Inferior parietal cortex (tissue), 1 donor: ENCODE results near the gene CDKAL1.
"Not testable (repeated sequence)": the region's sequence is repeated elsewhere in the genome, so short reads cannot be mapped to it uniquely, and the experiment has no call there.

ENCODE experiments used
- DNase-seq: peaks from one replicate; pipeline ENCODE4 v3.0.0-alpha.2; 2016; ENCODE audit errors: extremely low spot score

CDKAL1 gene

DNA sequence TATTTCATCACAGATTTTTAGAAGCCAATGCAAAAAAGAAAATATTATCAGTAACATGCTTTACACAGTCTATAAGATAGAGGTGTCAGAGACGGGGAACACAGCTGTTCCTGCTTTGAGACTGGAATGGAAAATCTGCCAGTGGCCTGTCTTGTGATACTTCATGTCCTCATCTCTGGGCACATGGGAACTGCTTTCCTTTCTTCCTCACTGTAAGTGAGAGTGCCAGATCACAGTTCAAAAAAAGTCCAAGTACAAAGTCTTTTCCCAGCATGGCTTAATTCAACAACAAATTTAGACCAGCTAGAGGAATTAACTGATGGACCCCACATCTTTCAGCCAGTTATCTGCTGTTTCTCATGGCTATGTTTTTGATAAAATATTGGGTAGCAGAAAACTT lies 490.4 kb downstream of the CDKAL1 start:
- DNase-seq = no peak

DNA sequence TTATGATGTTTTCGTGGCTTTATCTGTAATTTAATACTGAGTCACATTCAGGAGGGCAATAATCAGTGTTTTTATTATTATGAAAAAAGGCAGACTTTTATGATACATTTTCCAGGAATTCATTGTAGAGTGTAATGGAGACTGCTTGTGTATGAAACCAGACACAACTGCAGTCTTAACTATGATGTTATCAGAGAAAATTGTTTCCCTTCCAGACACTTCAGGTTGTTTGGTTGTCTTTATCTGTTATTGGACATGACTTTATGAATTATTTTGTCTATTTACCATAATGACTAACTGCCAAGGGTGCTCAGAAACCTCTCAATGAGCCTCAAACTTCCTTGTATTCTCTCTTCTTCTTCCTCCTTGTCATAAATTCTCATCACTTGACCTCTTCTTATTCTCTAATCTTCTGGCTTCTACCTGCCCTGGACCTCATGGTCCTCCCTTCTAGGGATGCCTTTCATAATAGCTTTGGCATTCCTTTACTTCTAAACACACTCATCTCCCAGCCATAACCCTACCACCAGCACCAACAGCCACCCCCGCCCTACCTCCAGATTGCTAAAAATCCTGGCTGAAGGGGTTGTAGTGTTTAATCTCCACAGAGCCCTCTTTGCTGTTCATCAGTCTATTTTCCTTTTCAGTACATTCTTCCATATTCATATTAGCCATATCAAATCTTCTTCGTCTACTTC lies 492.5 kb downstream of the CDKAL1 start:
- DNase-seq = no peak

DNA sequence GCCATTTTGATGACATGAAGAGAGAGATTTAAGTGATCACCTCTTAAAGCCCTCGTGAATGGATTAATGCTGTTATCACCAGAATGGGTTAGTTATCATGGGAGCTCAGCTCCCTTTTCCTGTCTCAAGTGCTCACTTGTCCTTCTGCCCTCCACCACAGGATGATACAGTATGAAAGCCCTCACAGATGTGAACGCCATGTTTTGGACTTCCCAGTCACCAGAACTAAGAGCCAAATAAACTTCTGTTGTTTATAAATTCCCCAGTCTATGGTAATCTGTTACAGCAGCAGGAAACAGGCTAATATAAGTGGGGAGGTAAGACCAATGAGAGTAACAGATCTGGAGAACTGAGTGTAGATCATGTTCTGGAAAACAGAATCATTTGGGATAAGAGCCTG lies 493.2 kb downstream of the CDKAL1 start:
- no peak for DNase-seq

DNA sequence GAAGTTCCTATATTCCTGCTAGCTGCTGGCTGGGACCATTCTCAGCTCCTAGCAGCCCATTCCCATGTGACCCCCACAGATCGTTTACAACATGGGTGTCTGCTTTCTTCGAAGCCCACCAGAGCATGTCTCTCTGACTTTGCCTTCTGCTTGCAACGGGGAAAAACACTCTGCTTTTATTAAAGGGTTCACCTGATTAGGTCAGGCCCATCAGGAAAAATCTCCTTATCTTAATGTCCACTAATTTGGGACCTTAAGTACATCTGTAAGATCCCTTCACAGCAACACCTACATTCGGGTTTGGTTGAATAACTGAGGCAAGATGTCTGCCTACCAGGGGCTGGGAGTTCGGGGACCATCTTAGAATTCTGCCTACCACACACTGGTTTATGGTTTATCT lies 496.9 kb downstream of the CDKAL1 start:
- no peak for DNase-seq

DNA sequence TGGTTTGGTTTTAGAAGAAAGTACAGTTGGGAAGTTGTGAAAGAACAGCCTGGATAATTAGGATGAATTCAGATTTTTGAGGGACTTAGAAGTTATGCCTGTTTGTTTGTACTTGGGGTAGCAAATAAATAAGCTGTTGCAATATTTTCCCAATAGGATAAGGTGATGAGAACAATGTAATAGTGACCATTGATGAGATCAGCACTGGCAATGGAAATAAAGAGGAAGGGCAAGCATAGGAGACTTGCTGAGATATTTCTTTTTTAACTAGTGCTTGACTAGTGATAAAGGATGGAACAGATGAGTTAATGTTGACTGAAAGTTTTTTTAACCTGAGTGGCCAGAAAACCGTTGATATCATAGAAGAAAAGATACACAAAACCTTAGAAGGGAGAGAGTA lies 498.8 kb downstream of the CDKAL1 start:
- DNase-seq = no peak

DNA sequence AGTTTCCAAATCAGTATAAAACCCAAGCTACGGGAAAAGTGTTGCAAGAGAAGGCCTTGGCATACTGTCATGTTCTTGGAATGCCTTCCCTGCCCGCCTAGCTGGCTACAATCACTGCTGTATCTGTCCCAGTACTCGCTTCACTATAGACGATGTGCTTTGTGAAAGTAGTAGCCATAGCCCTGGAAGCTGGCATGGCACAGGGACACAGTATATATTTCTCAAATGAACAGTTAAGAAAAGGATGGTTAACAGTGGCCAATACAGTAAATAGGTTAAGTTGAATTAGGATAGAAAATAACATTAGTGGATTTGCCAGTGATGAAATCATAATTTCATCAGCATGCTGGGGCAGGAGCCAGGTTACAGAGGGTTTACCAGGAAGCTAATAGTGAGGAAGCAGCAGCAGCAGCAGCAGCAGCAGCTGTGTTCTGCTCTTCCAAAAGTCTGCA lies 499.3 kb downstream of the CDKAL1 start:
- DNase-seq = no peak

DNA sequence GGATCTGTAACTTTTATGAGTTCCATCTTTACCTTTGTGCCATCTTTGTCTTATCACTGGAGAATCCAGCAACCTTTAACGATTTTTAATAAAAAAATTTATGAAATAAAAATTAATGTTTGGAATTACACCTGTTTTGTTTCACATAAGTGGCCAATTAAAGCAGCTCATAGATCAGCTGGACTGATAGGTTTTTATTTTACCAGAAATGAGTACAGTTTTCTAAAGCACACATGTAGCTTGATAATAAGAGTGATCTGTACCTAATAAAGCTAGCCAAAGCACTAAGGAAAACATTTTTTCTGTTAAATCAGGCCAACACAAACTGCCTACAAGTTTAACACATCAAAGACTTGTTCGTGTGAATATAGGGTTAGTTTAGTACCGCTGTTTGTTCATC lies 500.1 kb downstream of the CDKAL1 start:
- DNase-seq = no peak

DNA sequence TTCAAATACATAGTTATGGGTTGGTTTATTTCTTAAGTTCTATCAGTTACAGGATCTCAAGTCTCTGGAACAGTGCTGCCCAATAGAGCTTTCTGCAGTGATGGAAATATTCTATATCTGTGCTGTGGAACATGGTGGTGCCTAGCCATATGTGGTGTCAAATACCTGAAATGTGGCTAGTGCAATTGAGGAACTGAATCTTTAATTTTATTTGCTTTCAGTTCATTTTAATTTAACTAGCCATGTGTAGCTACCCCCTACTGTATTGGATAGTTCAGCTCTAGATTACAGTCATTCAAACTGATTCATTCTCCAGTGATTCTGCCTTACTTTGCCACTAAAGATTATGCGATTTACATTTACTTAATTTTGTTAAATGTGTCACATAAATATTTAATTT lies 503.2 kb downstream of the CDKAL1 start:
- DNase-seq = no peak

DNA sequence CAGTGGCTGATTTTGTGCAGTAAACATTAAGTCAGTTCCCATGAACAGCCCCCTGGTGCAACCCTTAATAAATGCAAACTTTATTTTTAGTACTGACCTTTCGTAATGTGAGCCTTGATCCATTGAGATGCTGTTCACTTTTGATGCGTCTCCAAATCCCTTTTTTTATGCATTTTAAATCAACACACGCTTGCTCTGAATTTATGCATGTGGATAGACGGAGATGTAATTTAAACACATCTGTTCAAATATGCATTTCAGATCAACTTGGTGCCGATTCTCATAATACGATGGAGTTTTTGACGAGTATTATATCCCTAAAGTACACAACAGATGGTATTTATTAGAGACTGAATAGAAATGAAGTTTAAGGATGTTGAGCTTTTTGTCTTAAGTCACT lies 505.7 kb downstream of the CDKAL1 start:
- no peak for DNase-seq

DNA sequence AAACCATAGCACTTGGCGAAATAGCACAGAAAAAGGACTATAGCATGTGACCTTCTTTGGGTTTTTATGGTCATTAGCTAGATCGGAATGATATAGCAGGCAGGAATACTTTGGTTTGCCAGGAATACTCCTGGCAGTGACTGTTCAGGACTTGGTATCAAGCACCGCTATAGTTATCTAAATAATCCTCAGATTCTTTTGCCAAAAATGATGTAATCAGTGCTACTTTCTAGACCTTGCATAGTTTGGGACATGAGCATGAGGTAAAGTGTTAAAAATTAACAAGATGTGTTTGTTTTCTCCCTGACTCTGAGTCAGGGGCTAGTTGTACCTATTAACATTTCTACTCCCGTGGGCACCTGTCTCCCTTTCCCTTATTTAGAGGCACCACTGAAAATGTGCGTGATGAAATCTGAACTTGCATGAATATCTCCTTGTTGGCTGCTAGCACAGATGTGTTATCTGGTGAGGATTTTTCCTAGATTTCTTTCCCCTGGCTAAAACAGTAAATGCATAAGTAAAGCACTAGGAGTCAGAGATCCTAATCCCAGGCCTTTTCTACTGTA lies 511.0 kb downstream of the CDKAL1 start:
- no peak for DNase-seq

DNA sequence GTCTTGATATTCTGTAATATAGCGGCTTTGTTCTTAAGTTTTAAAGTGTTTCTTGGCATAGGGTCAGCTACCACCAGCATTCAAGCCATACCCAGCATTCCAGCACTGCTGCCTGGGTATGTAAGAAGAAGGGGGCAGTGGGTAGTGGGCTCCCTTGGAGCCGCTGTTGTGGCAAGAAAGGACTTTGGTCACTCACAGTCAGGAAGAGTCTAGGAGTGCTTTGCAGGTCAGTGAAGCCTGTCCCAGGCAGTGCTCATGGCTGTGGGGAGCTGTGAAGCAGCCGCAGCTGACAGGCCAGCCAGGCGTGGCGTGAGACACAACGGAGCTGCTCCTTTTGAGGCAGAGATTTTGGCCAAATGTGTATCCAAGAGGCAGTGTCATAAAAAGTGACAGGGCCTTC lies 512.0 kb downstream of the CDKAL1 start:
- DNase-seq = no peak

DNA sequence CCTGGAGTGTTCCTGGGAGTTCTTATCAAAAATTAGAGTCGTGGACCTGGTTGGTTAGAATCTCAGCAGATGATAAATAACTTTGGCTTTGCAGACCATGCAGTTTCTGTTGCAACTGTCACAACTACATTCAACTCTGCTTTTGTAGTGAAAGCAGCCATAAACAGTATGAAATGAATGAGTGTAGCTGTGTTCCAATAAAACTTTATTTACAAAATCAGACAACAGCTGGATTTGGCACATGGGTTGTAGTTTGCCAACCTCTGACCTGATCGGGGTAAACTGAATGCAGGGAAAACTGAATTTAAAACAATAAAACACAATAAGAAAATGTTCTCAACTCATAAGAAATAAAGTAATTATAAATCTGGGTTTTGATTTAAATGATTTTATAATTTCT lies 513.8 kb downstream of the CDKAL1 start:
- no peak for DNase-seq

DNA sequence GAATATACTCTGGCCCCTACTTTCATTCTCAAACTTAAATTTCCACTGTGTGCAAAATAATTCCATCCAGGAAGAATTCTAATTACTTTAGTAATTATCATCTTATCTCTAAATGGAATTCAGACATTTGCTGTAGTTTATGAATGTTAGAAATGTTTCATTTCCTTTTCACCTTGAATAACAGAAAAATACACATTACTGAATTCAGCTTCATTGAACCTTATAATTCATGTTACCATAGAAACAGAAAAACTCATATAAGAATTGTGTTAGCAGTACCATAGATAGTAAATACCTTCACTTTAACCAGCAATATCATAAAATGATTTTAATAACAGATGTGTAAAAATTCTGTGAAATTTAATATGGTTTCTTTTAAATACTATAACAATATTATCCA lies 514.9 kb downstream of the CDKAL1 start:
- DNase-seq = no peak

DNA sequence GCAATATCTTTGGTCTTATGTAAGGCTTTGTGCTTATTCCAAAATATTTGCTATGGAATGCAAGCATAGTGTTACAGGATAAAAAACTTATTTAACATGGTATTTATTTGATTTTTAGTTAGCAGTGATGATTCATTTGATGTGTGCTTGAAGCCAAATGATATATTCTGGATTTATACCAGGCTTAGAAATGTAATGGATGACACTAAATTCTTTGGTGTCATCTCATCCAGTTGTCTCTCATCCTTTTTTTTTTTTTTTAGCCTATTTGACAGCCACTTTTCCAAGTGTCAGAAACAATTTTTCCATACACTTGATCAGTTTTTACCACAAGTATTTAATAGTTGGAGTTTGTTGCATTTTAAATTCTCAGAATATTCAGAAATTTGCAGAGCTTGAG lies 515.3 kb downstream of the CDKAL1 start:
- no peak for DNase-seq

DNA sequence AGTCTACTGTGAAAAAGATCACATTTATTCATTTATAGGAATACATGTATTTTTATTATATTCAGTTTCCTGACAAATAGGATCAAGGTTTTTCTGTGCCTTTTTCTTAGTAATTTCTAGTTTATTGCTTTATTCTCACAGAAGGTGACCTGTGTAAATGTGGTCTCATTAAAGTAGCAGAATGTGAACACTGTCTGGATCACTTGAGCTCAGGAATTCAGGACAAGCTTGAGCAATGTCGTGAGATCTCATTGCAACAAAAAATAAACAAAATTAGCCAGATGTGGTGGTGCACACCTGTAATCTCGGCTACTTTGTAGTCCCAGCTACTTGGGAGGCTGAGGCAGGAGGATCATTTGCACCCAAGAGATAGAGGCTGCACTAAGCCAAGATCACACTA lies 516.7 kb downstream of the CDKAL1 start:
- no peak for DNase-seq

DNA sequence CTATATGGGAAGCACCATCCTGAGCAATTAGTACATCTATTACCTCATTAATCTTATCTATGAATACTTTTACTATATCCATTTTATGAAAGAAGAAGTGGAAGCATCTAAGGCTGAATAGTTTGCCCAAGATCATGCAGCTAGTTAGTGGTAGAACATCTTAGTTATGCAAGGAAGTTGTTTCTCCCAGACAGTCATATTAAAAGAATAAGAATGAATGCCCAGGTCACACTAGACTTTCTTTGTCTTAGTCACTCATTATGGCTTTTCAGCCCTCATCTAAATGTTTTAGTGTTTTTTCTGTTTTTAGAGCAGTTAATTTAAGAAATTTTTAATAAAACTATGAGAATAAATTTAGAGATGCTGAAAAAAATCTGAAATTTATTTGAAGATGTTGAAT lies 517.5 kb downstream of the CDKAL1 start:
- no peak for DNase-seq

DNA sequence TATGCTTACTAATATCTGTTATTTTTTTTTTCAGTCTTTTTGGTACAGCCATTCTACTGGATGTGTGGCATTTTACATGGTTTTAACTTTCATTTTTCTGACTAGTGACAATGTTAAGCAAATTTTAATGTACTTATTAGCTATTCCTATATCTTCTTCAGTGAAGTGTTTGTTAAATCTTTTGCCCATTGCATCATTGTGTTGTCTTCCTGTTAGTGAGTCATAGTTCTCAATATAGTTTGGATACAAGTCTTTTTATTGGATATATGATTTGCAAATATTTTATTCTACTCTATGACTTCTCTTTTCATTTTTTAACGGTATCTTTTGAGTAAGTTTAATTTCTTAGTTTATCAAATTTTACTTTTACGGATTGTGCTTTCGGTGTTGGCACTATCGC lies 519.4 kb downstream of the CDKAL1 start:
- no peak for DNase-seq

DNA sequence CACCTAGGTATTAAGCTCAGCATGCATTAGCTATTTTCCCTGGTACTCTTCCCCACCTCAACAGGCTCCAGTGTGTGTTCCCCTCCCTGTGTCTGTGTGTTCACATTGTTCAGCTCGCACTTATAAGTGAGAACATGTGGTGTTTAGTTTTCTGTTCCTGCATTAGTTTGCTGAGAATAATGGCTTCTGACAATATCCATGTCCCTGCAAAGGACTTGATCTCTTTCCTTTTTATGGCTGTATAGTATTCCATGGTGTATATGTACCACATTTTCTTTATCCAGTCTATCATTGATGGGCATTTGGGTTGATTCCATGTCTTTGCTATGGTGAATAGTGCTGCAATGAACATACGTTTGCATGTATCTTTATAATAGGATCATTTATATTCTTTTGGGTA lies 521.2 kb downstream of the CDKAL1 start:
- not testable (repeated sequence) for DNase-seq

DNA sequence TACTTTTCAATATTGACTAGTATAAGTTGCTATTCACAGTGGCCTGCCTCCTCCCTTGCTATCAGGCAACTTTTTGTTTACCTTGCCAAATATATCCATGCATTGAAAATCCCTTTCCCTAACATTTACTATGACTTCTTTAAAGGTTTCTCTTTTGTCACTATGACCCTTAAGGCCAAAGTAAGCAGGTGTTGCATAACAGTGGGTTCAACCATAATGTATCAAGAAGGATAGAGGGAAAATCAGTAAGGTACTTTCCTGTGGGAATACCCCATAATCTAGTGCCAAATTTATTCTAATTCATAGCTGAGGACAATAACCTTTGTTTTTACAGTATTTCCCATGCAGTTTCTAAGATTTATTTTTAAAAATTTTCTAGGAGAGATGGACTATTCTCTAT lies 527.6 kb downstream of the CDKAL1 start:
- no peak for DNase-seq

DNA sequence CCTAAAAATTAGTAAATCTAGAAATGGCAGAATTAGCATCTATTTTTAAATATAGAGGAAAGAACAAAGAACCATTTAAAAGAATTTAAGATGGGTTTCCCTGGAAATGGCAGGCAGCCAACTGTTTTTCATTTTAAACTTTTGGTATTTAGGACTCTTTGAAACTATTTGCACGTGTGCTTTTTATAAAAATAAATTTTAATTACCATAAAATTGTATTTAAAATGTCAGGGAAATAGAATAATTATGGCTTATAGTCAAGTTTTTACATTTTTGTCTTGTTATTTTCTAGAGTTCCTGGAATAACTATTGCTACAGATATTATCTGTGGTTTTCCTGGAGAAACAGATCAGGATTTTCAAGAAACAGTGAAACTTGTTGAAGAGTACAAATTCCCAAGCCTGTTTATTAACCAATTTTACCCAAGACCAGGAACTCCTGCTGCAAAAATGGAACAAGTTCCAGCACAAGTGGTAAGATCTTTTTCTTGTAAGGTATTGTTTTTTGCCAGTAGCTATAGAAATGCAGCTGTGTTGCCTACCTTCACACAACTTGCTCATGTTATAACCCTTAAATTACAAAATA lies 530.6 kb downstream of the CDKAL1 start:
- DNase-seq = no peak

DNA sequence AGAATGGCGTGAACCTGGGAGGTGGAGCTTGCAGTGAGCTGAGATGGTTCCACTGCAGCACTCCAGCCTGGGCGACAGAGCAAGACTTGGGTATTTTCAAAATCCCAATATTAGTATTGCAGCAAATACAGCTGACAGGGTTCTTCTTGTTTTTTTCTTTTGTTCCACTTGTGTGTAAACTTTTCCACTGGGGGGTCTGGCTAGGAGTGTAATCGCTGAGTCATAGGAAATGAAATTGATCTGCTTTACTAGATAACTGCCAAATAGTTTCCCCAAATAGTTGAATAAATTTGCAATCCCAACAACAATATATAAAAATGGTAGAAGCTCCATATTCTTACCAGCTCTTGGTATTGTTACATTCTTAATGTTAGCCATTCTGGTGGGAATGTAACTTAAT lies 533.3 kb downstream of the CDKAL1 start:
- DNase-seq = no peak

DNA sequence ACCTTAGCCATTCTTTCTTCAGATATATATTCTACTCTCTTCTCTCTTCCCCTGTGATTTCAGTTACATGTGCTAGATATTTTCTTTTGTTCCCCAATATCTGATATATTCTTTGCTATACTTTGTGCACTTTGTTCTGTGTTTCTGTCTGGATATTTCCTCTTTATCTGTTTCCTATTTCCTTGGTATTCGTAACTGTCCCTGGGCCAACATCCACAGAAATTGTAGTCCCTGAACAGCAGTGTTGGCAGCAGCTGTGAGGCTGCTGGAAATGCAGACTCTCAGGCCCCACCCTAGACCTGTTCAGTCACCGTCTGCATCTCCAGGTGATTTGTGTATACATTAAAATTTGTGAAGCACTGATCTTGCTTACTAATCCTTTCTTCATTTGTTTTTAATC lies 536.4 kb downstream of the CDKAL1 start:
- no peak for DNase-seq

DNA sequence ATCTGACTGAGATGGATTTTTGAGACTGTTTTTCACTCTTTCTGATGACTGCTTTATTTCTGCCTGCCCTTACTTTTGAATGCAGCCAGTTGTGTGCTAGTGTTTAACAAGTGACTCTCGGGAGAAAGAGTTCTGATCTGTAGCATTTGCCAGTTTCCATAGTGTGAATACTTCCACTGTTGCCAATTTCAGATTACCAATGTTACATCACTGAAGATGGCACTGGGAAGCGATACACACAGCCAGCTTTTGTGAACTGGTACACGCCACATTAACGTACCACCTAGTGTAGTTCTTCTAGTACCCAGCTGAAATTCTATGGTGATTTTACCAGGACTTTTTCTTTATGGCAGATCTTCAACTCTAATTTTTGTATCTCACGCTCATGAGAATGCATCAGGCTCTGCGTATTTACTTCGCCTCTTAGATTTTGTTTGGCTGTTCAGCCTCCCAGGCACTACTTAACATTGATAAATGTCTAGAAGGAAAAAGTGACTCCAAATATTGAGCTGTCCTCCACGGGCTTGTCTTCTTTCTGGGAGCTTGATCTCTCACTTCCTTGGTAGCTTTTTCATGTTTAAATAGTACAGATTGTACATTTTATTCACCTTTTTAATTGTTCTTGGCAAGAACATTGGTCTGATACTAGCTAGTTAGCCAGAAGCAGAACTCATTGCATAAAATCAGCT lies 537.7 kb downstream of the CDKAL1 start:
- DNase-seq = no peak
